ENCODE measurements around the gene MAST1. TPM values are rescaled to one million over a fixed set of nuclear protein-coding genes. Genes with fewer than 3 reads are reported as not detected.
A peak's percentile ranks its signal among the peaks of the same experiment; 100 is the strongest.
"Not testable (repeated sequence)": the region's sequence is repeated elsewhere in the genome, so short reads cannot be mapped to it uniquely, and the experiment has no call there.

Gene MAST1
- total and polyA plus RNA-seq, 12 donors = 0.72 to 29.6 (median 3.2) TPM

DNA sequence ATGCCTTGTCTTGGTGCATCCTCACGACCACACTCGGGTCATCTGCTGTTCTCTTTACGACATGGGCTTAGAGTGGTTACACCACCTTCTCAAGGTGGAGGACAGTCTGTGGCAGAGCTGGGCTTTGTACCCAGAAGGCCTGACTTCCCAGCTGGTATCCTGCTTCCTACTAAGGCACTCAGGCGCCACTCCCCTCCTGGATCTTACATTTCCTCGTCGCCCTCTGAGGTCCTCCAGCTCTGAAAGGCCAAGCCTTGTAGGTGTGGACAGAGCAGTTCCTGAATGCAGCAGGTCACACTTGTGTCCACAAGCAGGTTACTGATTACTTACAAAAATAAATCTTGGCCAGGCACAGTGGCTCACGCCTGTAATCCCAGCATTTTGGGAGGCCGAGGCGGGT is 68.9 kb downstream of the MAST1 start:
- no peak for DNase-seq
- 87 to 96% (median 90%) methylated on average over 6 to 9 of the region's 9 CpGs for WGBS, 4 donors
- no peak overlapping the region for H3K4me3 ChIP-seq
- H3K27me3 ChIP-seq = no peaks in the 10 kb centered on the region
- TF ChIP-seq POLR2A (IDR thresholded peaks at IDR 0.05) = no peak
- TF ChIP-seq, protein P1, sequence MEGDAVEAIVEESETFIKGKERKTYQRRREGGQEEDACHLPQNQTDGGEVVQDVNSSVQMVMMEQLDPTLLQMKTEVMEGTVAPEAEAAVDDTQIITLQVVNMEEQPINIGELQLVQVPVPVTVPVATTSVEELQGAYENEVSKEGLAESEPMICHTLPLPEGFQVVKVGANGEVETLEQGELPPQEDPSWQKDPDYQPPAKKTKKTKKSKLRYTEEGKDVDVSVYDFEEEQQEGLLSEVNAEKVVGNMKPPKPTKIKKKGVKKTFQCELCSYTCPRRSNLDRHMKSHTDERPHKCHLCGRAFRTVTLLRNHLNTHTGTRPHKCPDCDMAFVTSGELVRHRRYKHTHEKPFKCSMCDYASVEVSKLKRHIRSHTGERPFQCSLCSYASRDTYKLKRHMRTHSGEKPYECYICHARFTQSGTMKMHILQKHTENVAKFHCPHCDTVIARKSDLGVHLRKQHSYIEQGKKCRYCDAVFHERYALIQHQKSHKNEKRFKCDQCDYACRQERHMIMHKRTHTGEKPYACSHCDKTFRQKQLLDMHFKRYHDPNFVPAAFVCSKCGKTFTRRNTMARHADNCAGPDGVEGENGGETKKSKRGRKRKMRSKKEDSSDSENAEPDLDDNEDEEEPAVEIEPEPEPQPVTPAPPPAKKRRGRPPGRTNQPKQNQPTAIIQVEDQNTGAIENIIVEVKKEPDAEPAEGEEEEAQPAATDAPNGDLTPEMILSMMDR (IDR thresholded peaks at IDR 0.05) = no peak
- no peaks in the 10 kb centered on the region for H3K9me3 ChIP-seq (replicated peaks in 1 of 3)
- H3K4me1 ChIP-seq (replicated peaks in 1 of 2) = peaks cover 0 to 1% of the 10 kb centered on the region in 2 donors
- no peak overlapping the region for H3K27ac ChIP-seq
- intact Hi-C loops (cut with DNase I) = no loop called here
- H3K36me3 ChIP-seq (replicated peaks in 1 of 2) = no peaks in the 10 kb centered on the region

DNA sequence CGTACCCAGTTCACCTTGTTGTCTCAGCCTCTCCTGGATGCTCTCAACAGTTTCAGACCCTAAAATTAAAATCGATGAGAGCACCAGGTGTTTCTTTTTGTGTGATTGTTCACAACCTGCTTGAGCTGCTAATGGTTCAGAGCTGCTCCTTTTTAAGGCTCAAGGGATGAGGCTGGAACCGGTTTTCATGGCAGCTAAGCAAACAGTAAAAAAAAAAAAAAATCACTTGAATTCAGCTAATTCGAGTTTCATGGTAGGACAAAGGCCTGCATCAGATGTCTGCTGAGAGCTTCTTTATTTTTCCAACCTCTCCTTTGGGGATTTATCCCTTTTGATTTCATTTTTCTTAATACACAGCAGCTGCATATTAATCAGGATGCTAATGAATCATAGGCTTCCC is 74.3 kb downstream of the MAST1 start:
- DNase-seq = no peak
- Histone ChIP-seq H3K27ac (peak overlapping the region in 1 of 5 donors; percentile 61), H3K27me3 (no peaks in the 10 kb centered on the region), H3K9me3 (replicated peaks in 1 of 3) (no peaks in the 10 kb centered on the region), H3K4me1 (replicated peaks in 1 of 2) (peaks cover 0 to 15% of the 10 kb centered on the region in 2 donors), H3K4me3 (no peak overlapping the region), H3K36me3 (replicated peaks in 1 of 2) (no peaks in the 10 kb centered on the region)
- TF ChIP-seq, protein P1 (IDR thresholded peaks at IDR 0.05) = no peak
- TF ChIP-seq POLR2A (IDR thresholded peaks at IDR 0.05) = no peak
- WGBS, 4 donors = 51 to 61% (median 54%) methylated on average over 4 of the region's 4 CpGs
- intact Hi-C loops (cut with DNase I) = no loop called here

DNA sequence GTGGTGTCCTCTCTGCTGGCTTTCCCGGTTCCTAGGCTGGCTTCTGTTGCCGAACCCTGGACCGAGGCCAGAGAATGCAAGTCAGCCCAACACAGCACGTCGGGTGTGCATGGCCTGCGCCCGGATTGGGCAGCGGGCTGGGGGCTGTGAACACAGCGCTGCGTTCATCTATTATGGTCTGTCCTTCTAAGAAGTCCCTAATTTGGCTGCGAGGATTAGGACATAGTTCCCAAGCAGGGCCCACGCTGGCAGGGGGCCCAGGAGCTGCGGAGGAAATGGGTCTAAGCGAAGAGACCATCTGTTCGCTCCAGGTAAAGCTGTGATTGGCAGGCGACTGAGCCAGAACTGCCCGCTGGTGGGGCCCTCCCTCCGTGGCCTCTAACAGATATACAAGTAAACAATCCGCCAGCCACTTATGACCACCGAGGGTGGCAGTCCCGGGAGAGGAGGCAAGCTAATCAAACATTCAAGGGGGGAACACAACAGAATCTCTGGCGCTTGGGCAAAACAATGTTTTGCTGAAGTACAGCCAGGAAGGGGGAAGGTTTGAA is 74.8 kb downstream of the MAST1 start:
- Histone ChIP-seq H3K4me1 (replicated peaks in 1 of 2) (peaks cover 0 to 15% of the 10 kb centered on the region in 2 donors), H3K9me3 (replicated peaks in 1 of 3) (no peaks in the 10 kb centered on the region), H3K27ac (peak overlapping the region in 3 of 5 donors; percentile 36 to 76 (median 61)), H3K4me3 (no peak overlapping the region), H3K27me3 (no peaks in the 10 kb centered on the region), H3K36me3 (replicated peaks in 1 of 2) (no peaks in the 10 kb centered on the region)
- 19 to 34% (median 27%) methylated on average over 13 to 22 of the region's 22 CpGs for WGBS, 4 donors
- no peak for TF ChIP-seq POLR2A (IDR thresholded peaks at IDR 0.05)
- TF ChIP-seq, protein P1 (IDR thresholded peaks at IDR 0.05) = no peak
- intact Hi-C loops (cut with DNase I) = no loop called here
- peak in 6 of 7 donors; percentile 57 to 85 (median 64) for DNase-seq

DNA sequence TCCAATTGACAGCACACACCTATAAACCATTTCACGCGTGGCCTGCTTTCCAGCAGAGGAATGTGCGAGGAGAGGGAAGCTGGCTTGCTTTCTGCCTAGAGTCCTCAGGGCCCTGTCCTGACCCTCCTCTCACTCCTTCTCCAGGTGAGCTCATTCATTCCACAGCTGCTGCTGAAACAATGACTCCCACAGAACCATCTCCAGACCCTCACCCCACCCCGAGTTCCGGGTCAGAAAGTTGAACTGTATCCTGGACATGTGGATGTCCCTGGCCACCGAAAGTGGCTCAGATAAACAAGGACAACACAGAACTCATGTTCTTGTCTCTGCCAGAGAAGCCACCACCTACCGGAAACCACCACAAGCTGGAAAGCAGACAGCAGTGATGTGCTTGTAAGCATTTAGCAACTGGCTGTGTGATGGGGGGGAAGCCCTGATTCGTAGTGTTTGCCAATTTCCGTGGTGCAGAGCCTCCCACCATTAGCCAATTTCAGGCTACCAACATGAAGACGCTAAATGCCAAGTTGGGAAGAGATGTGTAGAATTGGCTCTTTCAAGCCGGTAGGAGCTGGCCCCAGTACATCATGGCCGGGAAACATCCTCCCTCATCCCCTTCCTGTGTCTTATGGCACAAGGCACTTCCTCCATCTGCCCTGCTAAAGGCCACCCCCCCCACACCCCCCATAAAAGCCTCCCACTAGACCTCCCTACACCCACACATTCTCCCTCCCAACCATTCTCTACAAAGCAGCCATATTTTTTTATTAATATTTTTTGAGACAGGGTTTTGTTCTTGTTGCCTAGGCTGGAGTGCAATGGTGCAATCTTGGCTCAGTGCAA is 75.8 kb downstream of the MAST1 start:
- 53 to 72% (median 61%) methylated on average over 12 of the region's 12 CpGs for WGBS, 4 donors
- Histone ChIP-seq H3K36me3 (replicated peaks in 1 of 2) (no peaks in the 10 kb centered on the region), H3K4me3 (no peak overlapping the region), H3K4me1 (replicated peaks in 1 of 2) (peaks cover 0 to 15% of the 10 kb centered on the region in 2 donors), H3K27ac (peak overlapping the region in 2 of 5 donors; percentile 61 to 76), H3K9me3 (replicated peaks in 1 of 3) (no peaks in the 10 kb centered on the region), H3K27me3 (no peaks in the 10 kb centered on the region)
- DNase-seq = peak in 2 of 7 donors; percentile 36 to 41
- TF ChIP-seq, protein P1 (IDR thresholded peaks at IDR 0.05) = no peak
- no peak for TF ChIP-seq POLR2A (IDR thresholded peaks at IDR 0.05)
- intact Hi-C loops (cut with DNase I) = no loop called here

DNA sequence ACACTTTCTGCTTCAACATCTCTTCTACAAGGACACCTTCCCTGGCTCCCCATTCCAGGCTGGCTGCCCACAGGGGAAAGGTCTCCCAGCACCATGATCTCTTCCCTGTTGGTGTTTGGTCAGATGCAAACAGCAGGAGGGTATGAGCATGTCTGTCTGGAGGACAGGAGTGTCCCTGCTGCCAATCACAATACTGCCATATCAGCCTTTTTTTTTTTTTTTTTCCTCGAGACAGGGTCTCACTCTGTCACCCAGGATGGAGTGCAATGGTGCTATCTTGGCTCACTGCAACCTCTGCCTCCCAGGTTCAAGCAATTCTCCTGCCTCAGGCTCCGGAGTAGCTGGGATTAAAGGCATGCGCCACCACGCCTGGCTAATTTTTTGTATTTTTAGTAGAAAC is 77.5 kb downstream of the MAST1 start:
- H3K4me3 ChIP-seq; H3K36me3 ChIP-seq (replicated peaks in 1 of 2); DNase-seq; intact Hi-C loops (cut with DNase I); H3K27me3 ChIP-seq; H3K27ac ChIP-seq; H3K9me3 ChIP-seq (replicated peaks in 1 of 3): not testable (repeated sequence)
- 72 to 90% (median 84%) methylated on average over 4 of the region's 4 CpGs for WGBS, 4 donors
- peaks cover 4 to 18% of the 10 kb centered on the region in 2 donors for H3K4me1 ChIP-seq (replicated peaks in 1 of 2)

Data from adrenal gland (tissue), 12 donors.